ENCODE results near the gene URM1. TPM values are rescaled to one million over a fixed set of nuclear protein-coding genes. Genes with fewer than 3 reads are reported as not detected.
"Not testable (repeated sequence)": the region's sequence is repeated elsewhere in the genome, so short reads cannot be mapped to it uniquely, and the experiment has no call there.

Gene URM1
- total RNA-seq, 6 experiments from 2014 or later = 63.8 to 75.5 (median 70.2) TPM

DNA sequence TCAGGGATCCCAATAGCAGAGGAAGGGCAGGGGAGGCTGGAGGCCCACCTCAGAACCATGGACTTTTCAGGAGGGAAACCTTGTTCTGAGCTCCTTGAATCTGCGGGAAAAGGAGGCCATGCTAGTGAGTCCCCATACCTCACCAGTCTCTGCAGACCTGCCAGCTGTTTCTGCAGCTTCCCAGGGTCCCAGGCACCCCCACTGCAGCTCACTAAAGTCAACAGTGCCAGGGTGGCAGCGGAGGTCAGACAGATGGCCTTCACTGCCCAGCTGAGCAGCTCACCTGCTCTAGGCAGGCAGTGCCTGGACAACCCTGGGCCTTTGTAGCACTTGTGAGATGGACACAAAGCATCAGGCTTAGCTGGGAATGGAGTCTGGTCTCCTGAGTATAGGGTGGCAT is 35.3 kb upstream of the URM1 start:
- Mint-ChIP-seq H3K9me3 (no peaks in the 10 kb centered on the region), H3K36me3 (ENCODE audit: low read depth) (no peaks in the 10 kb centered on the region; the same call in 1 of the 2 replicates), H3K27ac (no peak overlapping the region), H3K4me3 (no peak overlapping the region), H3K4me1 (ENCODE audit: low read depth) (no peaks in the 10 kb centered on the region; the same call in 1 of the 2 replicates), H3K27me3 (ENCODE audit: insufficient read depth) (no peaks in the 10 kb centered on the region; the same call in 1 of the 2 replicates)
- TF ChIP-seq, protein P1, sequence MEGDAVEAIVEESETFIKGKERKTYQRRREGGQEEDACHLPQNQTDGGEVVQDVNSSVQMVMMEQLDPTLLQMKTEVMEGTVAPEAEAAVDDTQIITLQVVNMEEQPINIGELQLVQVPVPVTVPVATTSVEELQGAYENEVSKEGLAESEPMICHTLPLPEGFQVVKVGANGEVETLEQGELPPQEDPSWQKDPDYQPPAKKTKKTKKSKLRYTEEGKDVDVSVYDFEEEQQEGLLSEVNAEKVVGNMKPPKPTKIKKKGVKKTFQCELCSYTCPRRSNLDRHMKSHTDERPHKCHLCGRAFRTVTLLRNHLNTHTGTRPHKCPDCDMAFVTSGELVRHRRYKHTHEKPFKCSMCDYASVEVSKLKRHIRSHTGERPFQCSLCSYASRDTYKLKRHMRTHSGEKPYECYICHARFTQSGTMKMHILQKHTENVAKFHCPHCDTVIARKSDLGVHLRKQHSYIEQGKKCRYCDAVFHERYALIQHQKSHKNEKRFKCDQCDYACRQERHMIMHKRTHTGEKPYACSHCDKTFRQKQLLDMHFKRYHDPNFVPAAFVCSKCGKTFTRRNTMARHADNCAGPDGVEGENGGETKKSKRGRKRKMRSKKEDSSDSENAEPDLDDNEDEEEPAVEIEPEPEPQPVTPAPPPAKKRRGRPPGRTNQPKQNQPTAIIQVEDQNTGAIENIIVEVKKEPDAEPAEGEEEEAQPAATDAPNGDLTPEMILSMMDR (IDR thresholded peaks at IDR 0.05) = no peak
- DNase-seq = no peak

DNA sequence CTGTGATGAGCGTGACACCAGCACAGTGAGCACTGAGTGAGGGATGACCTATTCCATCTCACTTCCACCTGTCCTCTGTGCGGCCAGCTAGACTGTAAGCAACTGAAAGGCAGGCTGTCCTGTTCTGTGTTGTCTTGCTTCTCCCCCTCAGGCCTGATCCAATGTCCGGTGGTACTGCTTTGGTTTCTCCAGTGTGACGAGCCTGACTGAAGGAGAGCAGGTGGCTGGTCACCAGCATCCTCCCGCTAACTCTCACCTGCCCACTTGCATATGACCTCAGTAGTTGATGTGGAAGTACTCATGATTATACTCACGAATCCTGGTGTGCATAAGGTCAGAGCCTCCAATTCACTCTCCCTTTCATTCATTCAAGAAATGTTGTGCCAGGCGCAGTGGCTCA is 33.2 kb upstream of the URM1 start:
- TF ChIP-seq, protein P1 (IDR thresholded peaks at IDR 0.05) = no peak
- Mint-ChIP-seq H3K36me3 (ENCODE audit: low read depth) (no peaks in the 10 kb centered on the region), H3K27me3 (ENCODE audit: insufficient read depth) (no peaks in the 10 kb centered on the region; the same call in 1 of the 2 replicates), H3K4me1 (ENCODE audit: low read depth) (peaks cover 7% of the 10 kb centered on the region), H3K4me3 (no peak overlapping the region), H3K27ac (no peak overlapping the region), H3K9me3 (no peaks in the 10 kb centered on the region)
- no peak for DNase-seq

DNA sequence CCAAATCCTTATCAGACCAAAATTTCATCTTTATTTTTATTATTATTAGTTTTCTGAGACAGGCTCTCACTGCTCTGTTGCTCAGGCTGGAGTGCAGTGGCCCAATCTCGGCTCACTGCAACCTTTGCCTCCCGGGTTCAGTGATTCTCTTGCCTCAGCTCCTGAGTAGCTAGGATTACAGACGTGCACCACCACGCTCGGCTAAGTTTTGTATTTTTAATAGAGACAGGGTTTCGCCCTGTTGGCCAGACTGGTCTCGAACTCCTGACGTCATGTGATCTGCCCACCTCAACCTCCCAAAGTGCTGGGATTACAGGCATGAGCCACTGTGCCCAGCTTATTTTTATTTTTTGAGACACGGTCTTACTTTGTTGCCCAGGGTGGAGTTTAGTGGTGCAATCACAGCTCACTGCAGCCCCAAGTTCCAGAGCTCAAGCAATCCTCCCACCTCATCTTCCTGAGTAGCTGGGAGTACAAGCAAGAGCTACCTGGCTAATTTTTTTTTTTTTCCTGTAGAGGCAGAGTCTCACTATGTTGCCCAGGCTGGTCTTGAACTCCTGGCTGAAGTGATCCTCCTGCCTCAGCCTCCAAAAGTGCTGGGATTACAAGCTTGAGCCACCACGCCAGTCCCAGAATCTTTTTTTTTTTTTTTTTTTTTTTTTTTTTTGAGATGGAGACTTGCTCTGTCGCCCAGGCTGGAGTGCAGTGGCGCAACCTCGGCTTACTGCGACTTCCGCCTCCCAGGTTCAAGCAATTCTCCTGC is 32.1 kb upstream of the URM1 start:
- H3K27me3 Mint-ChIP-seq (ENCODE audit: insufficient read depth); H3K27ac Mint-ChIP-seq; H3K9me3 Mint-ChIP-seq; H3K4me1 Mint-ChIP-seq (ENCODE audit: low read depth); DNase-seq; H3K36me3 Mint-ChIP-seq (ENCODE audit: low read depth): not testable (repeated sequence)
- peak overlapping the region; percentile 89; the same call in 1 of the 2 replicates for H3K4me3 Mint-ChIP-seq

DNA sequence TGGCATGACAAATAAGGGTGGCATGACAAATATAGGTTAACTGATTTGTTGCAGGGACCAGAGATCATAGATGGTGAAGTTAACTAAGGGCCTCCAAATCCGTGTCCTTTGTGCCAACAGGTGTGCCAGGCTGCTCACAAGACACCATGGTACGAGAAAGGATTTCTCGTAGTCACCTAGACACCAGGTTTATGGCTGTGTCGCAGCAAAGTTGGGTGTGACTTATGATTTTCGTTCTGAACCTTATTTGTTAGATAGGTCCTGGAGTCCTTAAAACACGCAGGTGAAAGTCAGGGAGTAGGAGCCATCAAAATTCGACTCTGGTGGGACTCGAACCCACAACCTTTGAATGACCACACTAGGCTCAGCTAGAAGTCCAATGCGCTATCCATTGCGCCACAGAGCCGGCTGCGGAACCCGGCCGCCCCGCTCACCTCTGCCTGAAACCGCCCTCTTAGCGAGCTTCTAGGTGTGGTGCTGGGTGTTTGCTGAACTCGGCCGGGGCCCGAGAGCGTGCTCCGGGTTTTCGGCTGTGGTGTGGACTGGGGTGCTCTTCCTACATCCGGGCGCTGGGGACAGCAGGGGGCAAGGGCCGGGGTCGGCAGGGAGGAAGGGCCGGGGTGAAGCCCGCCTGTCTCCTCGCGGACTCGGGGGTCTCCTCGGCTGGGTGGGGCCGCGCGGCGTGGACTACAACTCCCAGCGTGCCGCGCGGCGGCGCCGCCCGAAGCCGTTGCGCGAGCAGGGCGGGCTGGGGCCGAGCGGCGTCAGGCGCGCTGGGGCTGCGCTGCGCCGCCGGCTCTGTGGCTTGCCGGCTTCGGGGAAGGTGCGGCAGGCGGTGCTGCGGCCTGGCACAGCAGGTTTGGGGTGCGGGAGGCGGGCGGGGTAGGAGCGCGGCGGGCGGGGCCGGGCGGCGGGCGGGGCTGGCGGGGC is 31.1 kb upstream of the URM1 start, which contains the start of gene SLC27A4:
Gene SLC27A4, plus strand, starts transcription at position 767 of the 930 bp plus-strand sequence. CDS start 2,606 bp downstream, outside the sequence.
- TF ChIP-seq, protein P1 (IDR thresholded peaks at IDR 0.05) = no peak; the same call in 1 of the 2 replicates
- H3K27ac Mint-ChIP-seq = peak within 1 kb of the TSS; percentile 72
- peak; percentile 72 for DNase-seq
- no peaks in the 10 kb centered on the region; the same call in 1 of the 2 replicates for H3K27me3 Mint-ChIP-seq (ENCODE audit: insufficient read depth)
- H3K36me3 Mint-ChIP-seq (ENCODE audit: low read depth) = no peaks in the 10 kb centered on the region
- peaks cover 7% of the 10 kb centered on the region for H3K4me1 Mint-ChIP-seq (ENCODE audit: low read depth)
- peak within 1 kb of the TSS; percentile 89 for H3K4me3 Mint-ChIP-seq
- no peaks in the 10 kb centered on the region for H3K9me3 Mint-ChIP-seq

DNA sequence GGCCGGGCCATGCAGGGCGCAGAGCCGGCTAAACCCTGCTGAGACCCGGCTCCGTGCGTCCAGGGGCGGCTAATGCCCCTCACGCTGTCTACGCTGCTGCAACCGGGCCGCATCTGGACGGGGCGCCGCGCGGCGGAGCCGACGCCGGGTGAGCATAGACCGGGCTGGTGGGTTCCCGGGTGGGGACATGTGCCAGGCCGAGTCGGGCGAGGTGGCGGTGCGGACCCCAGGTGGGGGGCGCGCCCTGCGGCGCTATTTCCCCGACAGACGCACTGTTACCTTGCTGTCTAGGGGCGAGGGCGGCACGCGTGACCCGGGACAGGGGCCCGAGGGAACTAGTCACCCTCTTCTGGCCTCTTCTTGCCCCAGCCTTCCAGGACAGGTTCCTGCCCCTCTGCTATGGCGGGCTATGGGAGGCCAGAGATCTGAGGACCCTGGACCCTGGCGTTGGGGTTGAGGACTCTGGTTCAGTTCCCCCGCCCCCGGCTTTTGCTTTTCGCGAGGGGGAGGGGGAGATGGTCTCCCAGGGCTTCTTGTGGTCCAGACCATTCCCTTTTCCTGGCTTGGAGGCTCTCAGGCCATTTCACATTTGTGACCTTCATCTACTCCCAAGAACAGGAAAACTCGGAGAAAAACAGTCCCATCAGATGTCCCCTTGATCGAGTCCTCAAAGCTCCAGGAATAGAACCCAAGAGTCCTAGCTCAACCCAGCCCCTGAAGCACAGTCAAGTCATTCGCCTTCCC is 30.3 kb upstream of the URM1 start:
- Mint-ChIP-seq H3K36me3 (ENCODE audit: low read depth) (no peaks in the 10 kb centered on the region), H3K4me1 (ENCODE audit: low read depth) (peaks cover 7% of the 10 kb centered on the region), H3K4me3 (peak overlapping the region; percentile 89), H3K27ac (peak overlapping the region; percentile 67), H3K9me3 (no peaks in the 10 kb centered on the region), H3K27me3 (ENCODE audit: insufficient read depth) (no peaks in the 10 kb centered on the region; the same call in 1 of the 2 replicates)
- TF ChIP-seq, protein P1 (IDR thresholded peaks at IDR 0.05) = no peak
- DNase-seq = no peak

Data from HFFc6 (cell line).